NCI-H526 (cell line): ENCODE data around the gene CELSR1.

Experiments used
- DNase-seq, 2 experiments: peaks; one replicate each; lab custom pipeline; 2025; lab: John Stamatoyannopoulos, UW

Gene CELSR1

DNA sequence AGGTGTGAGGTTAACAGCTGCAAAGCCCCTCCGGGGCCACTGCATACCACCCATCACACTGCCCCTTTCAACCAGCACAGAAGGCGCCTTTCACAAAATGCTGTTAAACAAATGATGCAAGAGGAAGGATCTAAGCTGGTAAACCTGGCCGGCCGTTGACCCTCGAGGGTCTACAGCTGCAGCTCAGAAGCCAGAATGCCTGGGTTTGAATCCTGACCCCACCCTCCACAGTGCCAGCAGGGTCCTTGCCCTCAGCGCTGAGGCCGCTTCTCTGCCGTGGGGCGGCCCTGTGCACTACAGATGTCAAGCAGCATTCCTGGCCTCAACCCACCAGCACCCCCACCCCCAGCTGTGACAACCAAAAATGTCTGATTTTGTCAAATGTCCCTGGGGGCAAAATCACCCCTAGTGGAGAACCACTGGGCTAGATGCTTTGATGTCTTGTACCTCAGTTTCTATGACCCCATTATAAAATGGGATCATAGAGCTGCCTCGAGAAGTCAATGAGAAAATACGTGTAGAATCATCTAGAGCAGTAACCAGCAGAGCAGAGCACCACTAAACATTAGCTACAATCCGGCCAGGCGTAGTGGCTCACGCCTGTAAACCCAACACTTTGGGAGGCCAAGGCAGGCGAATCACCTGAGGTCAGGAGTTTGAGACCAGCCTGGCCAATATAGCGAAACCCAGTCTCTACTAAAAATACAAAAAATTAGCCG is 77.9 kb downstream of the CELSR1 start:
- no peak for DNase-seq

DNA sequence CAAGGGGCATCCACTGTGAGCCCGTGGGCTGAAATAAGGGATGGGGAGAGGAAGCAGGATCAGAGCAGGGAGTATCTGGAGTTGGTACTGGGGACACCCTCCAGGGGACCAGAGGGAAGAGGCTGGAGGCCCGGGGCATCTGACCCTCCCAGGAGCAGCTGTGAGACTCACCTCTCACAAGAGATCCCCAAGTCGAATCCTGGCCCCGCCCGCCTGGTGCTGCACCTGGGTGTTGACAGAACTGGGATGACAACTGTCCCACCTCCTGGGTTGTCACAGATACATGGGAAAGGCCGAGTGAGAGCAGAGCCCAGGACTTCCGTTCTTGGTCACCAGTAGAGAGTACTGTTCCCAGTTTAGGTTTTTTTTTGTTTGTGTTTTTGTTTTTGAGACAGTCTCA is 78.9 kb downstream of the CELSR1 start:
- DNase-seq: no peak

DNA sequence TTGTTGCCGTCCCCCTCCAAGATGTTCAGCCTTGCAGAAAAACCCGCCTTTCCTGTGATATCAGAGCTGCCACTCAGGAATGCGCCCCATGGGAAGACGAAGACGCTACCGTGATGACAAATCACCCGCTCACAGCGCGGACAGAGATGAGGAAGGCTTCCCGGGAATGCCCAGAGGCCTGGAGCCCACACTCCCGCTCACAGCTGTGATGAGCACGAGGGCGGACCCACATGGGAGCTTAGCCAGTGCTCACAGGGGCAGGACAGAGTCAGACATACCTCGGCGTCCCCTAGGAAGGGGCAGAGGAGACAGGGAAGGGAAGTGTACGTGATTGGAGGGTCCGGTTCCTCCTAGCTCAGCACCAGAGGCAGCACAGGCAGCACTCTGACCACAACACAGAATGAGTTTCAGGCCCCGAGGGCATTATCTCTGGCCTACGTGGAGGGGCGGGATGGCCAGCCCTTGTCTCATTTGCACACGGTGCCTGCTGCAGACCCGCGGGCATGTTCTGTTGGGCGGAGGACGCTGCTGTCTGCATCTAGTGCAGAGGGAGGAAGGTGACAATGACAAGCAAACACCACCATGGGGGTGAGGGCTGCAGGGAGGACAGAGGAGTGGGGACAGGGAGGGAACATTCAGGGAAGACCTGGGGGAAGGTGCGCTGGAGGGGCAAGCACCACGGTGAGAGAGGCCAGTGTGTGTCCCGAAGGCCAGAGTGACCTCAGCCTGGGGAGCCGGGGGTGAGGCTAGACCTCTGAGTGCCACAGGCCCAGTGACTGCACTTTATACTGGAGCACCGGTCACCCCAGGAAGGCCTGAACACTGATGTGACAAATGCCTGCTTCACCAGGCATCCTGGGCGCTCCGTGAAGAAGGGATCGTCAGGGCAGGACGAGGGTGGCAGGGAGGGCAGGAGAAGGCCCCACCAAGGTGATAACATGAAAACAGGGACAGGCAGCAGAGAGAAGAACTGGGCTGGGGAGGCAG is 79.6 kb downstream of the CELSR1 start:
- DNase-seq: no peak

DNA sequence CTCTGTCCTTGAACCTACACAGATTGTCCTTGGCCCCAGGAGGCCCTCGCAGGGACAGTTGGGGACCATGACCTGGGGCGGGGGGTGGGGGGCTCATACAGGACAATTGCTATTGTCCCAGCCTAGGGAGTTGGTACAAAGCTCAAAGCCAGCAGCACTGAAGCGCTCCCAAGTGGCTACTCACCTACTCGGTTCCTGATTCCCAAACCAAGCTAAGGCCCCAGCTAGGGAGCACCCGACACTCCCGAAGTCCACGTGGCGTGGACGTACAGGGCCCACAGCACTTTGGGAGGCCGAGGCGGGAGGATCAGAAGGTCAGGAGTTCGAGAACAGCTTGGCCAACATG is 80.6 kb downstream of the CELSR1 start:
- no peak for DNase-seq

DNA sequence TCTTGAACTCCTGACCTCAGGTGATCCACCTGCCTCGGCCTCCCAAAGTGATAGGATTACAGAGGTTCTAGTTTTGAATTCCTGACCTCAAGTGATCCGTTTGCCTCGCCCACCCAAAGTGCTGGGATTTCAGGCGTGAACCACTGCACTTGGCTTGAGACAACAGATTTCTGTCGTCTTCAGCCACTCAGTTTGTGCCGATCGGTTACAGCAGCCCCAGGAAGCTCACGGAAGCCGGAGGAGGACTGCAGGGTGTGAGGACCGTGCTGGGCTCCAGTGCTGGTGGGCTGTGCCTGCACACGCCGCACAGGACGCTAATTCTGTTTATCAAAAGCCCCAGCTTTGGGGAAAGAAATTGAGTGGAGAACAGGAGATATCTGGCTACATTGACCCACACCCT is 82.0 kb downstream of the CELSR1 start:
- DNase-seq: no peak

DNA sequence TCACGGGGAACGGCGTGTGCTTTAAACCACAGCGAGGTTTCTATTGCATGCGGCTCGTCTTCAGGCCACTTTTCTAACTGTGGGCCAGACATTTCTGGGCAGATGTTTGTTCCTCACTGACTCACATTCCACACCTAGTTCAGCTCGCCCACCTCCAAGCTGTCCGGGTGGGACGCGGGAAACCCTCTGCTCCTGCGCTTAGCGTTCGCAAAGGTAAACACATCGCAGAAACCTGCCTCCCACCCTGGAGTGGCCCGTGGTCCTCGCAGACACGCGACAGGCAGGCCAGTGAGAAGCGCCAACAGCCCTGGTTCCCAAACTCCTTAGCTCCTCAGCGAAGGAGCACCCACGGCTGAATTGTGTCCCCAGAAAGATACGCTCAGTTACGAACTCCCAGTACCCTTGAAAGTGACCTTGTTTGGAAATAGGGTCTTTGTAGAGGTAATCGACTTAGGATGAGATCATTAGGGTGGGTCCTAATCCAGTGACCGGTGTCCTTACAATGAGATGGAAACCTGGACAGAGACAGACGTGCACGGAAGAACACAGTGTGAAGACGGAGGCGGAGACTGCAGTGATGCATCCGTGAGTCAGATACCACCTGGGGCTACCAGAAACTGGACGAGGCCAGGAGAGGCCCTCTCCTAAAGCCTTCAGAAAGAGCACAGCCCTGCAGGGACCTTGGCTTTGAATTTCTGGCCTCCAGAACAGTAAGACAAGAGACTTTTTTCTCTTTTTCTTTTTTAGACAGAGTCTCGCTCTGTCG is 82.7 kb downstream of the CELSR1 start:
- no peak for DNase-seq

DNA sequence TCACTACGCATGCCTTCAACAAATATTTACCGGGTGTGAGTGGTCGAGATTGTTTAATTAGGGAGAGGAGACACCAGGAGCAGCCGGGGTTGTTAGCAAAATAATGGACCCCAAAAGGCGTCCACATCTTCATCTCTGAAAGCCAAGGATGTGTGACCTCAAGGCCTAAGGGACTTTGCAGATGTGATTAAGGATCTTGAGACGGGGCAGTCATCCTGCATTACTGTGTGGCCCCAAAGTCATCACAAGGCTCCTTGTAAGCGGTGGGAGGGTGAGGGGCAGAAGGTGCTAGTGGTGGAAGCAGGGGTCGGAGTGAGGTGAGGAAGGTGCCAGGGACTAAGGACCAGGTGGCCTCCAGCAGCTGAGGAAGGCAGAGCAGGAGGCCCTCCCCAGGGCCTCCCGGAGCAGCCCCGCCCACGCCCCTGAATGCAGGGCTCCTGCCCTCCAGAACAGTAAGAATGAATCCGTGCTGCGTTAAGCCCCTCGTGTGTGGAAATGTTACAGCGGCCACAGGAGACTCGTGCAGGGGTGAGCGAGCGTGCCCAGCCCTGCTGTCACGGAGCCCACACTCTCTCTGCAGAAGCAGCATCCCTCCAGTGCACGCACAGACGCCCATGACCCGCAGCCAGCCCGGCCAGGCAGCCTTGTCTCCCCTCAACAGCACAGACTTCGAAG is 83.5 kb downstream of the CELSR1 start:
- no peak for DNase-seq

DNA sequence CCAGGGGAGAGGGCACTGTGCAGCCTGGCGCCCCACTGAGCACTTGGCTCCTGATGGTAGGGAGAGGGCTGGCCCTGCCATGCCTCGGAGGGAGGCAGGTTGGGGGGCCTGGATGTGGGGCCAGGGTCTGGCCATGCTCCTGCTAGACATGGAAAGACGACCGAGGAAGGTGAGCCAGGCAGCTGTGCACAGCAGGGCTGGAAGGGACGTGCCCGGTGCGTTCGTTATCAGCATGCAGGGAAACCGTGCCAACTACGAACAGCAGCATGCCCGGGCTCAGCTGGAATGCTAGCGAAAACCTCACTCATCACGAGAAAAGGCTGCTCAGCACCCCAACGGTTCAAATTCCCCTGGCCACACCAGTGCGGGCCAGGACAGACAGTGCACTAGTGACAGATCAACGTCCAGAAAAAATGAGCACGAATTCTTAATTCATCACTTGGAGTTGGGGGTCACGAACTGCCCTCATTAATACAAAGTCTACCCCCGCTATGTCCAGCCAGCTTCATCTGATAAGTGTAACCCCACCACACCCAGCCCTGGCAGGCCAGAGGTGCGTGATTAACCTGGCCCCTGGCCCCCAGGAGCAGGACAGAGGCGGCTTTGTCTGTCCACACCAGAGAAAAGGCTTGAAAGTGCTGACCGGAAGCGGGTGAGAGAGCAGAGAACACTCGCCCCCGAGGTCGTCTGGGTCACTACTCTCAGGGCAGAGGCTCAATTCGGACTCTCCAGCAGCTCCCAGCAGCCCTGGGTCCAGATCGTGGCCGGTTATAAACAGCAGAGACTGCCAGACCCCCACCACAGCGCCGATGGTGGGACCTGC is 84.2 kb downstream of the CELSR1 start:
- DNase-seq: no peak

DNA sequence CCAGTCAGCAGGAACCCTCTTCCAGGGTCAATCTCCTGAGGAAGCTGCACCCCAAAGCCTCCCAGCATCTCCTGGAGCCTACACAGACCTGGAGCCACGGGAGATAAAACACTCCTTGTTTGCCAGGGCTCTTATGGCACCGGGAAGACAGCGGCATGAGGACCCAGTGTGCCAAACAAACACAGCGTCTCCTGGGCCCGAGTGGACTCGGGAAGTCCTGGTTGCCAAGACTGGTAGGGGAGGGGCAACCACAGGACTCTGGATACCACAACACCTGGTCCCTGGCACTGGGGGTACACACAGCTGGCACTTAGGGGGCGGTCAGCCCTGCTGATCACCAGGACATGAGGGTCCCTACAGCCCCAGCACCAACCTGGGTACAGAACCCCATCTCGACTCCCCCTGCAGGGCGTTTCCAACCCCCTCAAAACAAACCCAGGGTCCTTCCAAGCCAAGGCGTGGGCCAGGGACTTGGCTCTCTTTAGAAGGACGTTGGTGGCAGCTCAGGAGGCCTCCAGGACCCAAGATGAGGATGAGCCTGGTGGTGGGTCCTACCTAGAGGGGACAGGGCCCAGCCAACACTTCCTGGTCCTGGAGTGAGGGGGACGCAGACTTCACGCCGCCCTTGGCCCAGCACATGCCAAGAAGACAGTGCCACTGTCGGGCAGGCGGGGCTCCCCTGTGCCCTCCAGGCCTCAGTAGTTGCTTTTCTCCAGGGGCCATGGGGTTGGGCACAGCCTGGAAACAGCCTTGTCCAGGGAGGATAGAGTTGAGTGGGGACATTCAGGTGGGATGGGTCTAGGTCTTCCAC is 85.0 kb downstream of the CELSR1 start:
- DNase-seq: no peak

DNA sequence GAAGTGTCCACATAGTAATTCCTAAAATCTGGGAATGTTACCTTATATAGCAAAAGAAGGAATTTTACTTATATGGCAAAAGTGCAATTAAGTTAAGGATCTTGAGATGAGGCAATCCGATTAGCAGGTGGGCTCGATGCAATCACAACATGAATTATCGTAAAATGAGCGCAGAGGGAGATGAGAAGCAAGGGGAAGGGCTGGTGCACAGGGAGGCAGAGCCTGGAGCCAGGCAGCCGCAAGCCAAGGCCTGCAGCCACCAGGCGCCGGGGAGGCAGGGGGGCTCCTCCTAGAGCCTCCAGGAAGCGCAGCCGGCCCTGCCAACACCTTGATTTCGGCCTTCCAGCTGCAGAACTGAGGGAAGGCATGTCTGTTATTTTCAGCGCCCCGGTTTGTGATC is 85.7 kb downstream of the CELSR1 start:
- no peak for DNase-seq

DNA sequence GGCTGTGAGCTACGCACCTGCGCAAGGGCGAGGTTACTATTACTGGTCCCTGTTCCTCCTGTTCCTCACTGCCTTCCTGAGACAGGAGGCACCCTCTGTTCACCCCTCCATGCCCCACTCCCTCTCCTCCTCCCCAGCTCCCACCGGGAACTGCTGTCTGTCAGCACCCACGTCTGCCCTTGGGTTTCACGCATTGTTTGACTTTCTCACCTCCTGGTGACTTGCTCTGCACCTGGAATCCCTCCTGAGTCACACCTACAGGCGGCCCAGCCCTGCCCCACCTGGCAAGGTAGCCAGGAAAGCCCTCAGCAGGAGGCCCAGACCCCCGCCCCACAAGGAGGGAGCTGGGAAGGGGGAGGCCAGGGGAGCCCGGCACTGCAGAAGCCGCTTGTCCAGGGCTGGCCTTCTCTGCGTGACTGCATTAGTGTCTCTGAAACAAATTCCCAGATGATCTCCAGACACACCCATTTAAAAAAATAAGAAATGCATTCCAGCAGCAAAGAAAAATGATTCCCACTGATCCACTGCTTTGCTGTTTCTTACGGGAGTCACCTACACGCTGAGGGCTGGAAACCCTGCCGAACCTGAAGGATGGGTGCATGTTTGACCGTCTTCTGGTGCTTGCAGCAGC is 86.4 kb downstream of the CELSR1 start:
- no peak for DNase-seq

DNA sequence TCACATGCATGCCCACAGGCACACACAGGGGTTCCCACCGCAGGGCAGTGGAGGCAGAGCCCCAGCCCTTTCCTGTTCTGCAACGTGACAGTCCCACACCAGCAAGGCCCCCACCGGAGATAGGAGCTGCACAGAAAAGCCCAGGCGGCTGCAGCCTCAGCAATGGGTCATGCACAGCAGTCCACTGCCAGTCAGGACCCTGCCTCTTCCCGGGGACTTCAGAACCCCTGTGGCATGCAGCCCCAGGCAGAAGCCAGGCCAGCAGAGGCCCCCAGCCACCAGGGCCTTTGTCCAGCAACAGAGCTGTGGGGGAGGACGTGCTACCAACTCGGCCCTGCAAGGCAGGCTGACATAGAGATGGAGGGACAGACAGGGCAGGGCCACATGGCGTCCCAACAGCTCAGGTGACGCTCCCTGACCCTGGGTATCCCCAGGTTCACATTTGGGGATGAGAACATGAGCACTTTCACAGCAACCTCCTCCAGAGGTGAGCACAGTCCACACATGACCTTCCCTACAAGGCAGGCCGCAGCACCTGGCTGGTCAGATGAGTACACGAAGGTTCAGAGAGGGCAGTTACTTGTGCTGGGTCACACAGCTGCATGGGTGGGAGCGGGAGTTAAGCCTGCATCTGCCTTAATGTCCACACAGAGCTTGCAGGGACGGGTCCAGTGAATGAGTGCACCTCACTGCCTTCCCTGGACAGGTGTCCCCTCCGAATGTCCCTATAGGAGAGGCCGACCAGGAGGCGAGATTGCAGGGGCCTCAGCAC is 87.3 kb downstream of the CELSR1 start:
- no peak for DNase-seq

DNA sequence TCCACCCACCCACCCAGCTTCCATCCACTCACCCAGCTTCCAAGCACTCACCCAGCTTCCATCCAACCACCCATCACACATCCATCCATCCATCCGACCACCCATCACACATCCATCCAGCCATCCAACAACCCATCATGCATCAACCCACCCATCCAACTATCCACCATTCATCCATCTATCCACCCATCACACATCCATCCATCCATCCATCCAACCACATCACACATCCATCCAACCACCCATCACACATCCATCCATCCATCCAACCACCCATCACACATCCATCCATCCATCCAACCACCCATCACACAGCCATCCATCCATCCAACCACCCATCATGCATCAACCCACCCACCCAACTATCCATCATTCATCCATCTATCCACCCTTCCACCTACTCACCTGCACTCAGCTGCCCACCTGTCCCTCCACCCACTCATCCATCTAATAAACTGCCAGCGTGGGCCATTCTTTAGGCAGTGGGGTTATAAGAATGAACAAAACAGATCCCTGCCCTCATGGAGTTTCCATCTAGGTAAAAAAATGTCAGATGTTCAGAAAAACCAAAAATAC is 88.2 kb downstream of the CELSR1 start:
- DNase-seq: no peak

DNA sequence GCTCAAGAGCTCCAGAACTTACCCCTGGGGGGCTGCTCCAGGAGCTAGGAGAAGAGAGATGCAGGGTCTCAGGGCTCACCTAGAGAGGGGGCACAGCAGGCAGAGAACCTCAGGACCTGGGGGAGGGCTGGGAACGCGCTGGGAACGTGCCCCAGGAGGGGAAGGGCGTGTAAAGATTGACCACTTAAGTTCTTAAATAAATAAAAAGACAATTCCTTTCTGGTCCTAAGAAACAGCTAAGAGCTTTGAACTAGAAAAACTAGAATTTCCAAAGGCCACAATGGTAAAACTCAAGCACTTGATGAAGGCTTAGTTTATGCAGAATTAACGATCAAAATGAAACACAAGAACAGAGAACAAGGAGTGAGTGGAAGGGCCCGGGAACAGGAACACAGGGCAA is 89.1 kb downstream of the CELSR1 start:
- DNase-seq: no peak

DNA sequence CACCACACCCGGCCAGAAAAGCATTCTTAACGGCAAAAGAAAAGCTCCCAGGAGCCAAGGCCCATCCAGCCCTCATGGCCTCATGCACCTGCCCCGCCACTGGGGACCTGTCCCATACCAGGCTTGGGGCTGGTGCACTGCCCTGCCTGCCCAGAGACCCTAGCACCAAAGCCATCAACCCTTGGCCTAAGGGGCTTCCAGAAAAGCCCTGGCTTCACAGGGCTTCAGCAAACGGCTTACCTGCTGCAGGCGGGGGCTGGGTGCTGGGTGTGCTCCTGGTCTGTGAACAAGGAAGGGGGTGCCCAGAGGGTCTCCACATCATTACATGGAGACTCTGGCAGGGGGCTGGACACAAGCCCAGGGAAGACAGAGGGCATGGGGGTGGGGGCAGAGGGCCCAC is 89.5 kb downstream of the CELSR1 start:
- no peak for DNase-seq

DNA sequence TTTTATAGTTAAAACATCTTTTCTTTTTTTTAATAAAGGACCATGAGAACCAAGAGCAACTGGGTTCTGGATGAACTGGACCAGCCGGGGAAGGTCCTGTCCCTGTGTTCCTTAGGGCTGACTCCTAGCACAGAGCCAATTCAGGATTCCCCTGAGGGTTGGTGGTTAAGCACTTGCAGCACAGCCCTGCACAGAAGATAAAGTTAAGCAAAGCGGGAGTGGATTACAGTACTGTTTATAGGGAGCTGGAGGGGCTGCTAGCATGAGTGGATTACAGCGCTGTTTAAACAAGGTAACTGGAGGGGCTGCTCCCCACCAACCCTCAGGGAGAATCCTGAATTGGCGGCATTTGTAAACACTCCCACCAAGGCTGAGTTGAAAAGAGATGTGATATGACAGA is 90.6 kb downstream of the CELSR1 start:
- DNase-seq: peak; percentile 43 to 66

DNA sequence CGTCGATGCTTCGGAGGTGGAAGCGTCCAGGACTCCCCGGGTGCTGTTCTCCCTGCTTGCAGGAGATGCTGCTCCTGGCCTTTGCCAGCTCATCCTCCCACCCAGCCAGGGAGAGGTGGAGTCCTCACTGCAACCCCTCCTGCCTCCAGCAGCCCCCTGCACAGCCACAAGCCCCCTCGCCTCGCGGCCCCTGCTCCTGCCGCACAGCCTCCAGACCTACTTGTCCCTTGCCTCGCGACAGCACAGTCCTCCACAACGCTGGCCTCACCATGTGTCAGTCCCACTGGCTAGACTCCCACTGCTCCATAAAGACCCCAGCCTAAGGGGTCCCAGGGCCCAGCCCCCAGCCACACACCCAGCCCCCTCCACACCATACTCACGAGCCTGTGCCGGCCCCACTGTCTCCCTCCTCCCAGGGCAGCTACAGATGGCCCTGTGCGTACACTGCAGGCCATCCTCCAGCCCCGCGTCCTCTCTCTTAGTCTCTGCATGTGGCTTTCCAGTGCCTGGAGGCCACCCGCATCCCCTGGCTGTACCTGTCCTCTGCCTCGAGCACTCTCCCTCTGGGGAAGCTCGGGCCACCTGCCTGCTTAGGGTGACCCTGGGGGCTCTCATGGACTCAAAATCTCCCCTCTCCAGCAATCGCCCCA is 91.5 kb downstream of the CELSR1 start:
- no peak for DNase-seq

DNA sequence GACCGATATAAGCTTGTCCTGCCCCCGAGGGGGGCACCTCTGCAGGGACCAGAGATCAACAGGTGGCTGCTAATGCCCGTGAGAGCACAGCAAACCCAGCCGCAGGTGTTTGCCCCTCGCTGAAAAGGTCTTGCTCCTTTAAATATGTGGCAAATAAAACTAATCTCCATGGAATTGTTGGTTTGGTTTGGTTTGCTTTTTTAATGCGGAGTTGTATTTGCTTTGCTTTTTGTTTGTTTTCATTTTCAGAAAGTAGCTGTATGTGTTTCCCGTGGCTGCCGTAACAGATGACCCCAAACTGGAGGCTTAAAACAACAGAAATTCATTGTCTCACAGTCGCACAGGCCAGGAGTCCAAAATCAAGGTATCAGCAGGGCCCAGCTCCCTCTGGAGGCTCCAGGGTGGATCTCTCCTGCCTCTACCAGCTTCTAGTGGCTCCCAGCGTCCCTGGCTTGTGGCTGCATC is 93.0 kb downstream of the CELSR1 start:
- DNase-seq: no peak
